ENCODE results near the gene EPHA2. TPM values are rescaled to one million over a fixed set of nuclear protein-coding genes. Genes with fewer than 3 reads are reported as not detected.
A peak's percentile ranks its signal among the peaks of the same experiment; 100 is the strongest.

EPHA2 gene
- total and polyA plus RNA-seq, 8 donors: 6.5 to 17.1 (median 11.0) TPM

DNA sequence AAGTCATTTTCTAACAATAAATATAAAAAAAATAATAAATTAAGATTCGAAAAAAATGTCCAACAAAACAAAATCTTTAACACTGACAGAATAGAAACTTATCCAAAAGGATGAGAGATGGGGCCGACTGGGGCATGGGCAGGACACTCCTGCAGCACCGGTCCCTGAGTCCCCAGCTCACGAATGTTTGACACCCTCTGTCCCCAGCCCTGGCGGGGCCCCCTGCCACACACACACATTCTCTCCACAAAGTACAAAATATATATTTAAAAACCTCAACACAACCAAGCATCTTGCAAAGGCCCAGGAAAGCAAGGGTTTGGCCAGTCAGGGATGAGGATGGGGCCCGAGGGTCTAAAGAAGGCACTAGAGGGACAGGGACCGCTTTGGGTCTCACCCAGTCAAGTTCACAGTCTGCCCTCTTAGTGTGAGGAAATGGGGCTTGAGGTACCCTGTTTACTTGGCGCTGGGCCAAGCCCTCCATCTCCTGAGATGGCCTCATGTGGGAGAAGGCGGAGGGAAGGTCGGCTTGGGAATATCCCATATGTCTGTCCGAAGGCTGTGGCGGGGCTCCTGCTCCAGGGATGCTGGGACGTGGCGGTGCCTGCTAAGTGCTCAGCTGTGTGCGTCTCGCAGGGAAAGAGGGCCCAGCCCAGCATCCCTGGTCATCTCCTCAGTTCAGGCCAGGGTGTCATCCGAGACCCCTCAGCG is 31.3 kb downstream of the EPHA2 start:
- H3K4me3 ChIP-seq: no peak overlapping the region
- ATAC-seq (no peak), FAIRE-seq (no peak), DNase-seq (peak in 1 of 6 donors; percentile 78)
- TF ChIP-seq, protein P1, sequence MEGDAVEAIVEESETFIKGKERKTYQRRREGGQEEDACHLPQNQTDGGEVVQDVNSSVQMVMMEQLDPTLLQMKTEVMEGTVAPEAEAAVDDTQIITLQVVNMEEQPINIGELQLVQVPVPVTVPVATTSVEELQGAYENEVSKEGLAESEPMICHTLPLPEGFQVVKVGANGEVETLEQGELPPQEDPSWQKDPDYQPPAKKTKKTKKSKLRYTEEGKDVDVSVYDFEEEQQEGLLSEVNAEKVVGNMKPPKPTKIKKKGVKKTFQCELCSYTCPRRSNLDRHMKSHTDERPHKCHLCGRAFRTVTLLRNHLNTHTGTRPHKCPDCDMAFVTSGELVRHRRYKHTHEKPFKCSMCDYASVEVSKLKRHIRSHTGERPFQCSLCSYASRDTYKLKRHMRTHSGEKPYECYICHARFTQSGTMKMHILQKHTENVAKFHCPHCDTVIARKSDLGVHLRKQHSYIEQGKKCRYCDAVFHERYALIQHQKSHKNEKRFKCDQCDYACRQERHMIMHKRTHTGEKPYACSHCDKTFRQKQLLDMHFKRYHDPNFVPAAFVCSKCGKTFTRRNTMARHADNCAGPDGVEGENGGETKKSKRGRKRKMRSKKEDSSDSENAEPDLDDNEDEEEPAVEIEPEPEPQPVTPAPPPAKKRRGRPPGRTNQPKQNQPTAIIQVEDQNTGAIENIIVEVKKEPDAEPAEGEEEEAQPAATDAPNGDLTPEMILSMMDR (IDR thresholded peaks at IDR 0.05): no peak
- H3K9me3 ChIP-seq: no peaks in the 10 kb centered on the region
- intact Hi-C loops (cut with DNase I): no loop called here
- 88 to 89% methylated on average over 18 of the region's 18 CpGs for WGBS, 2 donors
- H3K27me3 ChIP-seq: no peaks in the 10 kb centered on the region
- H3K4me1 ChIP-seq: peaks cover 0 to 9% (median 6%) of the 10 kb centered on the region in 3 donors
- no peak overlapping the region for H3K27ac ChIP-seq
- peaks cover 0 to 19% (median 0%) of the 10 kb centered on the region in 3 donors for H3K36me3 ChIP-seq

GRCh38 chr1:16122916-16123315 is 33.0 kb downstream of the EPHA2 start:
- peak in 1 of 6 donors; percentile 29 for DNase-seq
- WGBS, 2 donors: 86 to 92% methylated on average over 6 of the region's 6 CpGs
- TF ChIP-seq, protein P1 (IDR thresholded peaks at IDR 0.05): no peak

GRCh38 chr1:16122350-16122881 is 33.5 kb downstream of the EPHA2 start:
- peaks cover 0 to 9% (median 6%) of the 10 kb centered on the region in 3 donors for H3K4me1 ChIP-seq
- H3K27me3 ChIP-seq: no peaks in the 10 kb centered on the region
- intact Hi-C loops (cut with DNase I): no loop called here
- no peak overlapping the region for H3K4me3 ChIP-seq
- 85 to 86% methylated on average over 4 of the region's 4 CpGs for WGBS, 2 donors
- H3K27ac ChIP-seq: no peak overlapping the region
- TF ChIP-seq, protein P1 (IDR thresholded peaks at IDR 0.05): no peak
- peak in 1 of 6 donors; percentile 60 for DNase-seq
- no peaks in the 10 kb centered on the region for H3K36me3 ChIP-seq
- no peak for FAIRE-seq
- ATAC-seq: peak in 1 of 4 donors; percentile 19
- no peaks in the 10 kb centered on the region for H3K9me3 ChIP-seq

More at GRCh38 chr1:16122916-16123315, 33.0 kb downstream of the EPHA2 start:
- no peak overlapping the region for H3K27ac ChIP-seq
- no peak overlapping the region for H3K4me3 ChIP-seq
- intact Hi-C loops (cut with DNase I): no loop called here
- H3K4me1 ChIP-seq: peaks cover 0 to 9% (median 6%) of the 10 kb centered on the region in 3 donors
- FAIRE-seq: no peak
- peak in 1 of 4 donors; percentile 20 for ATAC-seq
- H3K9me3 ChIP-seq: no peaks in the 10 kb centered on the region
- H3K27me3 ChIP-seq: no peaks in the 10 kb centered on the region
- peaks cover 0 to 3% (median 0%) of the 10 kb centered on the region in 3 donors for H3K36me3 ChIP-seq

DNA sequence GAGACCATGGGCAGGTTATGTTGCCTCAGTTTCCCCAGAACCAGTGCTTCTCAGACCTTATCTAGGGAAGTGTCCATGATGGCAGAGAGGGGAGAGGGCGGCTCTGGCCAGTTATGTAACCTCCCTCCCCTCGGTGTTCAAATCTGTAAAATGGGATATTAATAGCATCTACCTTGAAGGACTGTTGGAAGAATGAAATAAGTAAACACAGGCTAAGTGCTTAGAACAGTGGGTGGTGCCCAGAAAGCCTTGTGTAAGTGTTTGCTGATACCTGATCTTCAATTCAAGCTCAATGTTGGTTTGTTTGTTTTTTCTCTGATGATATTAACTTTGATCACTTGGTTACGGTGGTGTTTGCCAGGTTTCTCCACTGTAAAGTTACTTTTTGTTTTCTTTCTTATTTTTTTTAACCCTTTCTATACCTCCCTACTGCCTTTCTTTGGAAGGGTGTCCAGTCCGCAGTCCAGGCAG is 34.9 kb downstream of the EPHA2 start:
- intact Hi-C loops (cut with DNase I): no loop called here

More for the DNA sequence above, 34.9 kb downstream of the EPHA2 start:
- Histone ChIP-seq H3K27me3 (no peaks in the 10 kb centered on the region), H3K4me3 (no peak overlapping the region), H3K36me3 (no peaks in the 10 kb centered on the region), H3K9me3 (no peaks in the 10 kb centered on the region), H3K27ac (no peak overlapping the region), H3K4me1 (peaks cover 0 to 9% (median 6%) of the 10 kb centered on the region in 3 donors)
- FAIRE-seq (no peak), ATAC-seq (peak; percentile 60 to 88 (median 76)), DNase-seq (no peak)
- WGBS, 2 donors: 33 to 36% methylated on average over 4 of the region's 4 CpGs
- TF ChIP-seq, protein P1 (IDR thresholded peaks at IDR 0.05): no peak

Measured in pancreas (tissue), 10 donors.